GM12872 (cell line): Measurements from ENCODE around the gene ZNF627.
A peak's percentile ranks its signal among the peaks of the same experiment; 100 is the strongest.

Experiments
- TF ChIP-seq, protein P1 (sequence below): IDR thresholded peaks from 3 replicates; pipeline ENCODE4 v1.5.1; 2011; ENCODE audit warnings: low read depth, mild to moderate bottlenecking, low read length, moderate library complexity; ENCODE audit not compliant: insufficient read depth

Gene ZNF627

DNA sequence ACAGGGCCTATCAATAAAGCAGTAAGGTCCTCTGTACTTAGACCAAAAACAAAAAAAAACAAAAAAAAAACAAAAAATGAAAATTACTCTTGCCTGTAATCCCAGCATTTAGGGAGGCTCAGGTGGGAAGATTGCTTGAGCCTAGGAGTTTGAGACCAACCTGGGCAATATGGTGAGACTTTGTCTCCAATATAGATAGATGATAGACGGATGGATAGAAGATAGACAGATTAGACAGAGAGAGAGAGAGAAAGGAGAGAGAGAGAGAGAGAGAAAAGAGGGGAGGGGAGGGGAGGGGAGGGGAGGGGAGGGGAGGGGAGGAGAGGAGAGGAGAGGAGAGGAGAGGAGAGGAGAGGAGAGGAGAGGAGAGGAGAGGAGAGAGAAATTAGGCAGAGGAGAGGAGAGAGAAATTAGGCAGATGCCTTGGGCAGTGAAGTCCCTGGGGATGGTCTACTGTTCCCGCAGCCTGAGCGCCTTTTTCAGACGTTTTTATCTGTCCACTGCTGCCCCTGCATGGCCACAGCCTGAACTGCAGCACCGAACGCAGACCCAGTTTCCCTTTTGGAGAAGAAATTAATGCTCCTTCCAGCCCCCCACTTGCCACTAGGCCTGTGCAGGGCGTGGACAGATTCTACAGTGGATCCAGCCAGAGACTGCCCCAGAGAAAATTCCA, 9.8 kb upstream of the ZNF627 start:
- TF ChIP-seq, protein P1, sequence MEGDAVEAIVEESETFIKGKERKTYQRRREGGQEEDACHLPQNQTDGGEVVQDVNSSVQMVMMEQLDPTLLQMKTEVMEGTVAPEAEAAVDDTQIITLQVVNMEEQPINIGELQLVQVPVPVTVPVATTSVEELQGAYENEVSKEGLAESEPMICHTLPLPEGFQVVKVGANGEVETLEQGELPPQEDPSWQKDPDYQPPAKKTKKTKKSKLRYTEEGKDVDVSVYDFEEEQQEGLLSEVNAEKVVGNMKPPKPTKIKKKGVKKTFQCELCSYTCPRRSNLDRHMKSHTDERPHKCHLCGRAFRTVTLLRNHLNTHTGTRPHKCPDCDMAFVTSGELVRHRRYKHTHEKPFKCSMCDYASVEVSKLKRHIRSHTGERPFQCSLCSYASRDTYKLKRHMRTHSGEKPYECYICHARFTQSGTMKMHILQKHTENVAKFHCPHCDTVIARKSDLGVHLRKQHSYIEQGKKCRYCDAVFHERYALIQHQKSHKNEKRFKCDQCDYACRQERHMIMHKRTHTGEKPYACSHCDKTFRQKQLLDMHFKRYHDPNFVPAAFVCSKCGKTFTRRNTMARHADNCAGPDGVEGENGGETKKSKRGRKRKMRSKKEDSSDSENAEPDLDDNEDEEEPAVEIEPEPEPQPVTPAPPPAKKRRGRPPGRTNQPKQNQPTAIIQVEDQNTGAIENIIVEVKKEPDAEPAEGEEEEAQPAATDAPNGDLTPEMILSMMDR, result peak; percentile 96

DNA sequence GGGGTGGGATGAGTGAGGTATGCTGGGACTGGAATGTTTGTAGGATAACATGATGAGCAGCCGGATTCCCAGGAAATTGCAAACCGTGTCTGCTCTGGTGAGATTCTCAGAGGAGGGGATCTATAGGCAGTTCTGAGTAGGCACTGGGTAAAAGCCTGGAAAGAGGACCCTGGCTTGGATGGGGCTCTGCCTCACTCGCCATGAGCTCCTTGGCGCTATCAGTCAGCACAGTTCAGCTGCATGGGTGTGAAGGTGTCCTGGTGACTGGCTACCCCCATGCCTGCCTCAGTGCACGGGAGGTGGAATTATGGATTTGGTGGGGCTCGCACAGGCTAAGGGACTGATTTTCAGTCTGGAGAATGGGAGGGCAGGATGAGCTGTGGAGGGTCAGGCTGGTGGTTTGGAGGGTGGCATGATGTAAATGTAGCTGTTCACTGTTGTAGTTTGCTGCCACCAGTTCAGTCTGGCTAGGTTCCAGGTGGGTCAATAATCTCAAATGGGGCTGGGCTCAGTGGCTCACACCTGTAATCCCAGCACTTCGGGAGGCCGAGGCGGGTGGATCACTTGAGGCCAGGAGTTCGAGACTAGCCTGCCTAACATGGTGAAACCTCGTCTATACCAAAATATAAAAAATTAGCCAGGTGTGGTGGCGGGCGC, 9.2 kb upstream of the ZNF627 start:
- TF ChIP-seq, protein P1, result no peak

DNA sequence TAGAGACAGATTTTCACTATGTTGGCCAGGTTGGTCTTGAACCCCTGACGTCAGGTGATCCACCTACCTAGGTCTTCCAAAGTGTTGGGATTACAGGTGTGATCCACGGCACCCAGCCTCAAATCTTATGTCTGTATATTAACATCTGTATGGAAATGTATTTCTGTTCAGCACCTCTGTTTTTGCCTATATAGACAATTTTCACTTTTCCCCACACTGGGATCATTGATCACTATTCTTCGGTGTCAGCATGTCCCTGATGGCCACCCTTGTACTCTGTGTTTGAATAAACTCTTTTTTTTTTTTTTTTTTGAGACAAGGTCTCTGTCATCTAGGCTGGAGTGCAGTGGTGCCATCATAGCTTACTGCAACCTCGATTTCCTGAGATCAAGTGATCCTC, 3.2 kb upstream of the ZNF627 start:
- TF ChIP-seq, protein P1, result no peak

DNA sequence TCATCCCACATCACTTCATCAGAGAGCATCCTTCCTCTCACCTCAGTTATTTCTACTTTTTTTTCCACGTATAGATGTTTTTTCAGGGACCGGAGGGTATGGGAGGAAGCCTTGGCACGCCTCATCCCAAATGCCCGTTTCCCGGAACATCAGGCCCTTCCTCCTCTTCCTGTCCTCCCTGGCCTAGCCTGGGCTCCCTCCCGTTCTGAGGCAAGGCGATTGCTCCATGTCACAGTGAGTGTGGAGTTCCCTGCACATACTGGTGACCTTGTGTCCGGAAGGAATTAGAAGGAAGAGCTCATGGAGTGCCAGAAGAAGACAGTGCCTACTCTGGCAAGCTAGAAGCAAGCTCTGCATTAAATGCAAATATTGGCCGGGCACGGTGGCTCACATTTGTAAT, 1.1 kb upstream of the ZNF627 start:
- TF ChIP-seq, protein P1, result no peak

DNA sequence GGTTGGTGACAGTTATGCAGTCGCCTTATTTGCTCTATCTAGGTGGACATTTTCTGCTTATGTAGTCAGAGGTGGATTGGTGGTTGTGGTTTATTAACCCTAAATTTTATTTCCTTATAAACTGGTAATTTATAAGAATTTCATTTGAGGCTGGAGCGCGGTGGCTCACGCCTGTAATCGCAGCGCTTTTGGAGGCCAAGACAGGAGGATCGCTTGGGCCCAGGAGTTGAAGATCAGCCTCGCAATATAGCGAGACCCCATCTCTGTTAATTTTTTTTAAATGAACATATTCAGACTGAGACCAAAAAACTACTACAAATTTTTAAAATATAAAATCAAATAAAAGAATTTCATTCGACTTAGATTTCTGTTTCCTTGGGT, 810 bp downstream of the ZNF627 start:
- TF ChIP-seq, protein P1, result no peak

DNA sequence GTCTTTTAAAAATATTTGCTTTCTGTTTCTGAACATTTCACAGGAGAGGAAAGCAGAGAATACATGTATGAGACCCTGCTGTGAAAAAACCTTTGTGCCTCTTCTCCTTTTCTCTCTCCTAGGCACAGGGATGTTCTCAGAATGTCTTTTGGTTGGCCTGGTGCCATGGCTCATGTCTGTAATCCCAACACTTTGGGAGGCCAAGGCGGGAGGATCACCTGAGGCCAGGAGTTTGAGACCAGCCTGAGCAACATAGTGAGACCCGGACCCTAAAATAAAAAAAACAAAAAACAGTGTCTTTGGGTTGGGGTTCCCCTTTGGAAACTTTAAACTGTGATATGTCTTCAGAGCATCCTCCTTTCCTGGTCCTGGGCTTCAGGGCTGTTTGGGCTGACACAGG, 1.5 kb downstream of the ZNF627 start:
- TF ChIP-seq, protein P1, result no peak

DNA sequence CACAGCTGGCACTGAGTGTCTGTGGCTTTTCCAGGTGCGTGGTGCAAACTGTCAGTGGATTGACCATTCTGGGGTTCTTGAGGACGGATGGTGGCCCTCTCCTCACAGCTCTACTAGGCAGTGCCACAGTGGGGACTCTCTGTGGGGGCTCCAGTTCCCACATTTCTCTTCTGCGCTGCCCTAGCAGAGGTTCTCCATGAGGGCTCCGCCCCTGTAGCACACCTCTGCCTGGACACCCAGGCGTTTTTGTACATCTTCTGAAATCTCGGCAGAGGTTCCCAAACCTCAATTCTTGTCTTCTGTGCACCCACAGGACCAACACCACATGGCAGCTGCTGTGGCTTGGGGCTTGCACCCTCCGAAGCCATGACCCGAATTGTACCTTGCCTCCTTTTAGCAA, 9.2 kb downstream of the ZNF627 start:
- TF ChIP-seq, protein P1, result no peak
